Dermis microvascular lymphatic vessel endothelial cell (primary cell): ENCODE results near the gene PPA2. TPM values are rescaled to one million over a fixed set of nuclear protein-coding genes. Genes with fewer than 3 reads are reported as not detected.
A peak's percentile ranks its signal among the peaks of the same experiment; 100 is the strongest.
"Not testable (repeated sequence)": the region's sequence is repeated elsewhere in the genome, so short reads cannot be mapped to it uniquely, and the experiment has no call there.

Experiments
- DNase-seq, 2 donors: peaks; one replicate each; pipeline versions ENCODE4 v3.0.0 to v3.0.0-alpha.2; 2010; ENCODE audit warnings: low read depth in 2 of 2
- total RNA-seq: library from RNA; depleted of rRNA; stranded (reverse); fragments of >200 nt; gene quantifications from 2 replicates; pipeline ENCODE4 v1.2.1, GENCODE V29; 2014

PPA2 gene
- 50.8 and 54.5 TPM in 2 replicates for total RNA-seq

DNA sequence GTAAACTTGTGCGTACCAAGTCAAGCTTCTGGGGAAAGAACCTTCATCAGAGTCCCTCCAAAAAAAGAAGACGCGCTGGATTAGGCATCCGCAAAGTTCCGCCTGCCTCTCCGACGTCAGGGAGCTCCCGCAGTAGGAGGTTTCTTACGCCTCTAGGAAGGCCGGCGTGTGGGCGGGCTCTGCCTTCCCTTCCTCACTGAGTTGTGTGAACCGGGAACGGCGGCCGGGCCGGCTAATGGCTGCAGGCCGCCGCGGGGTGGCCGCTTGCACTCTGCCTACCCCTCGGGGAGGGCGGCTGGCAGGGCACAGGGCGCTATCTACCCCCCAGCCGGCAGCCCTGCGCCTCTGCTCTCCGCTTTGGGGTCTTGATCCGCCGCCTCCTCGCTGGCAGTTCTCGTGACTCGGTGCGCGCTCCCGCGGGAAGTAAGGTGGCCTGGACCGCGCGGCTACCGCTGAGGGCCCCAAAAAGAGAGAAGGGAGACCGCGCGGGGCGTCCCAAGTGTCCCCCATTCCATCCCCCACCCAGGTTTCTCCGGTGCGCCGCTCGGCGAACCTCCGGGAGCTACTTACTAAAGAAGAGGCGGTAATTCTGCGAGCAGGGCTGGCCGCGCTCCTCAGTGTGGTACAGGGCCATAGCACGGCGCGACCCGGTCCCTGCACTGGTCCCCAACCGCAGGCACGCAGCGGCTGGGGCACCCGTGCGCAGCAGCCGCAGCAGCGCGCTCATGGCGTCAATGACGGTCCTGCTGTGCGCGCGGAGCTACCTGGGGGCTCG lies at the start of gene PPA2:
Gene PPA2 (minus strand): TSS at position 739 of the 775 bp plus-strand sequence. CDS start 12 bp downstream, at position 727.
- DNase-seq: peak; percentile 66 to 91

DNA sequence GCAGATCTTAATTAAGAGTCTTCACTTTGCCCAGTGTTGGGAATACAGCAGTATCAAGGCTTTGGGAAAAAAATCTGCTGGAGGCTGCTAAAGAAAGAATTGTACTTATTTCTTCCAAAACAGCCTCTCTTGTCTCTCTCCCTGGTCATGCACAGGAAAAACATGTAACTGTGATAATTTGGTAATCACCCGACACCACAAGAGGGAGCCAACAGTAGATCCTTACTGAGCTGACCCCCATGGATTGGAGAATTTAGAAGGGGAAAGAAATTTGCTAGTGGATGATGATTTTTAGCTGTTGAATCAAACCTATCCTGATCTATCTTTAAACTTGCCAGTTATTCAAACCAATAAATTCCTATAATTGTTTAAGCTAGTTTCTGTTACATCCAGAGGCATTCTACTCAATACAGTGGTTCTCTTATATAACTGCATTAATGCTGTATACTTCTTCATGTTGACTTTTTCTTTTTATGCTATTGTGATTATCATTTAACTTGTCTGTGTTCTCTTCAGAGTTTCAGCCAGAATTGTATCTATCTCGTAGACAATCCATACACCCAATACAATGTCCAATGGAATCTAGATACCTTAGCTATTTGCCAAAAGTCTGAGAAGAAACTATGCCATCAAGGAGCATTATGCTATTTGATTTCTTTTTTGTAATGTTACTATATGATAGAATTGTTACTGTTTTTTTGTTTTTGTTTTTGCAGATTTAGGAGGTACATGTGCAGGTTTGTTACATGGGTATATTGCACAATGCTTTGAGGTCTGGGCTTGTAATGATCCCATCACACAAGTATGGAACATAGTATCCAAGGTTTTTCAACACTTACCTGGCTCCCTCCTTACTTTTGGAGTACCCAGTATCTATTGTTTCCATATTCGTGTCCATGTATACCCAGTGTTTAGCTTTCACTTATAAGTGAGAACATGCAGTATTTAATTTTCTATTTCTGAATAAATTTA lies 47.2 kb upstream of the PPA2 start:
- DNase-seq: peak; percentile 31 to 57

GRCh38 chr4:105510245-105510644 lies 36.4 kb upstream of the PPA2 start:
- no peak for DNase-seq

- no peak for DNase-seq
Measured at GRCh38 chr4:105509714-105510113, 35.9 kb upstream of the PPA2 start.

- no peak for DNase-seq
Measured at GRCh38 chr4:105509291-105509690, 35.4 kb upstream of the PPA2 start.

DNA sequence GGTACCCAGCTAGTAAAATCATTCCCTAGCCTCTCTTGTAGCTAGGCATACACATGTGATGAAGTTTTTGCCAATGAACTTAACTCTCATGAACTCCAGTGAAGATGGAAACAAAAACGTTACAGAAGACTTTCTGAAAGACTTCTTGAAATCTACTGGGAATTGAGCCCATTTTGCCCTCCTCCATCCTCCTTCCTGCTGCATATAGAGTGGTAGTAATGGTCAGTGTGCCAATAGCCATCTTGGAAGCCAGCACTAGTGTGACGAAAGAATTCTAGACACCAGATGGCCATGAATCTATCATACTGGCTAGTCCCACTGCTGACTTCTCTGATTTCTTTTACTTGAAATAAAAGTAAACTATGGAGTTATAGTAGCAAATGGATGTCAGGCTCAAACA lies 30.9 kb upstream of the PPA2 start:
- DNase-seq: no peak

GRCh38 chr4:105503484-105503883 lies 29.6 kb upstream of the PPA2 start:
- no peak for DNase-seq

DNA sequence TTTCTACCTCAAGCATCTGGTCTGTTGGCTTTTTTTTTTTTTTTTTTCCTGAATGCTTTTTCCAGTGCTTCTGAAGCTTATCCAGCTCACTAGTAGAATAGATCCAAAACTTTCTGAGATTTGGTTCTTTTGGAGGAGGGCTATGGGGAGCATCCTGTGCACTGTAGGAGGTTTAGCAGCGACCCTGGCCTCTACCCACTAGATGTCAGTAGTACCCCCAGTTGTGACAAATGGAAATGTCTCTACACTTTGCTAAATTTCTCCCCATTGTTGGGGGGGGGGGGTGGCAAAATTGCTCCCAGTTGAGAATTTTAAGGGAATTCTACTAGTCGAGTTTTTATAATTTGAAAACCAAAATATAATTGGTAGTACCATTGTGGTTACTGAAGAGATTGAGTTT lies 23.0 kb upstream of the PPA2 start:
- DNase-seq: no peak

GRCh38 chr4:105495667-105496066 lies 21.8 kb upstream of the PPA2 start:
- DNase-seq: no peak

DNA sequence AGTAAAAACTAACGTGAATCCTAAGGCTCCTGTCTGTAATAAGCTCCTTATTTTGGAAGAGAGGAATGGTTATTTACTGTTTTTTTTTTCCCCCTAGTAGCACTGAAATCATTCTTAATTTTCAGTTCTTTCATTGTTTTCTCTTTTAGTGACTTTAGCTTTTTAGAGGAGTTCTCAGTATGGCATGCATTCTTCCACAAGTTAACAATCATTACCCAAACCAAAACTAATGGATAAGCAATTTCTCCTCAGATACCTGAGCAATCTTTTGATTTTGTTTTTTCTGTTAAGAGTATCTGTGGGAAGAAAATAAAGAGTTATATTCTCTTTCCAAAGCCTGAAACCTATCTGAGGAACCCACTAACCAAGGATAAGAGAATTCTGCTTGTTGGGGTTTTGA lies 16.7 kb upstream of the PPA2 start:
- no peak for DNase-seq

GRCh38 chr4:105483840-105484239 lies 10.0 kb upstream of the PPA2 start:
- no peak for DNase-seq

DNA sequence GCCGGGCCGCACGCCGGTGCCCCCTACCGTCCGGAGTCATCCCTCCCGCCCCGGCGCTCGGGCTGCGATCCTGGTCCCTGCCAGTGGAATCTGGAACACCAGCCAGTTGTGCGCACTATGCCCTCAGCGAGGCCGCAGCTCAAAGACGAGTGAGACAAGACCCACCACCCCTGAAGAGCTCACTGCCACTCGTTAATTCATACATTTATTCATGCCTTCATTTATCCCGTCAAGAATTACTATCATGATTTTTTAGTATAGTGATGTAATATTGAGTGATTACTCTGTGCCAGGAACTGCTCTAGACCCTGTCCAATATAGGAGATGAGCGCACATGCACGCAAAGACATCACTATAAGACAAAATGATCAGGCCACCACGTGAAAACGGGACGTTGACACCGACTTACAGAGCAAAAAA lies 247 bp upstream of the PPA2 start:
- DNase-seq: peak in 1 of 2 donors; percentile 89

- DNase-seq: no peak
Measured at GRCh38 chr4:105472871-105473323, 965 bp downstream of the PPA2 start.

GRCh38 chr4:105471566-105472176 lies 2.2 kb downstream of the PPA2 start:
- DNase-seq: peak; percentile 73 to 83

DNA sequence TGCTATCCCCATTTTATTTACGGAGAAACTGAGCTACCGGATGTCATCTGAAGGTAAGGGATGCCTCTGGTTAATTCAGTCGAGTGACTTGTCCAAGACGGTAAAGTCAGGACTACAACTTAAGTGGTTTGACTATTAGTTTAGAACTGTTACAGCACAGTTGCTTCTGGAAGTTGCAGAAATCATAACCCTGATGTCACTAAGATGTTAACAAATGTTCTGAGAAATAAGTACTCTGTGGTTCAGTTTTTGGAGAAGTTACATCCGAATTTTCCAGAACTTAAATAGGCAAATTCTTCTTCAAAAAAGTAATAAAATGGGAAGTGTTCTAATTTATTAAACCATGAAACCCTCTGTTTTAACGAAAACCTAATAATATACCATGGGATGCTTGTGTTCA lies 3.1 kb downstream of the PPA2 start:
- DNase-seq: no peak

GRCh38 chr4:105469736-105470135 lies 4.1 kb downstream of the PPA2 start:
- no peak for DNase-seq

GRCh38 chr4:105466580-105466979 lies 7.3 kb downstream of the PPA2 start:
- no peak for DNase-seq

DNA sequence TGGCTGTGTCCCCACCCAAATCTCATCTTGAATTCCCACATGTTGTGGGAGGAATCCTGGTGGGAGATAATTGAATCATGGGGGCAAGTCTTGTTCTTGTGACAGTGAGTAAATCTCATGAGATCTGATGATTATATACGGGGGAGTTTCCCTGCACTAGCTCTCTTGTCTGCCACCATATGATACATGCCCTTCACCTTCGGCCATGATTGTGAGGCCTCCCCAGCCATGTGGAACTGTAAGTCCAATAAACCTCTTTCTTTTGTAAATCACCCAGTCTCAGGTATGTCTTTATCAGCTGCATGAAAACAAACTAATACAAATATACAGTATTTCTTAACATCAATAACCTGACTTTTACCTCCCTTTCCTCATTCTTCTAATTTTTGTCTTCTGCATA lies 9.3 kb downstream of the PPA2 start:
- DNase-seq: not testable (repeated sequence)

DNA sequence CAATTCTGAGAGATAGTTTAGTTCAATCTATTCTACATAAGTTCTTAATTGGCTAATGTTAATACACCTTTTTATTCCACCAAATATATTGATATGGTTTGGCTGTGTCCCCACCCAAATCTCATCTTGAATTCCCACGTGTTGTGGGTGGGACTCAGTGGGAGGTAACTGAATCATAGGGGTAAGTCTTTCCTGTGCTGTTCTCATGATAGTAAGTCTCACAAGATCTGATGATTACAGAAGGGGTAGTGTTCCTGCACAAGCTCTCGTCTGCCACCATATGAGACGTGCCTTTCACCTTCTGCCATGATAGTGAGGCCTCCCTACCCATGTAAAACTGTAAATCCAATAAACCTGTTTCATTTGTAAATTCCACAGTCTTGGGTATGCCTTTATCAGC lies 11.3 kb downstream of the PPA2 start:
- no peak for DNase-seq

- no peak for DNase-seq
Measured at GRCh38 chr4:105461621-105462382, 12.1 kb downstream of the PPA2 start.

DNA sequence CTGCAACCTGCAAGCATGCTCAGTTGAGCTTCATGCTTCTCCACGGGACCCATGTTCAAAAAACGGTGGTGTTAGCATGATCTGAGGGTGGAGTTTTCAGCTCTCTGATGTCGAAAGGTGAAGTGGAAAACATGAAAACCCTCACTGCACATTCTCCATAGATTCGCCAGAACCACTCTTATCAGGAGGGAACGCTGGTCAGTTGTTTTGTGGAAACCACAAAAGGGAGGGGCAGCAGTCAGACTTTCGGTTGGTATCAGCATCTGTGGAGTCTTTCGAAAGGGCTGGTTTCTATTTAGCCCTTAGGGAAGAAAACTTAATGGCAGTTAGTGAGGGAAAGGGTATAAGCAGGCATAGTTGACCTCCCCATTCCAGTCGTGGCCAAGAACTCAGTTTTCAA lies 12.6 kb downstream of the PPA2 start:
- DNase-seq: no peak
